Stimulated activated CD4-positive, alpha-beta T cell treated with anti-CD3 and anti-CD28 coated beads, TNF-alpha, amount 100 ng/mL, for 4 hours (primary cell): Measurements from ENCODE around the gene STH.

ENCODE experiments used
- DNase-seq, 3 experiments: peaks; one replicate each; pipeline ENCODE4 v3.0.0-alpha.2; 2020; ENCODE audit warnings: low read depth in 3 of 3

Gene STH

DNA sequence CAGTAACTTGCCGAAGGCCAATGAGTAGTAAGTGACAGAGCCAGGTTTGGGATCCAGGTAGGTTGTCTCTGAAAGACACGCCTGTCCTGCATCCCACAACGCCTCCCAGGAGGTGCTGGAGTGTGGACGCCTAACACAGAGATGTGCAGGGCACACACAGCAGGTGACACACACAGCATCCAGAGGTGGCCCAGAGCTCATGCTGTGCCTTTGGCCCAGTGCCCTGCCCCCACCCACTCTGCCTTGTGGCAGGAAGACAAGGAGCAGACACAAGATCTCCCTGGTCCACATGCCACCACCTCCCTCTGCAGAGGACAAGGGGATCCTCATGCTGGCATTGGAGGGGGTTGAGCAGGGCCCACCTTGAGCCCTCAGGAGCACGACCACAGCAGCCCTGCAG lies 14.7 kb upstream of the STH start:
- no peak for DNase-seq

DNA sequence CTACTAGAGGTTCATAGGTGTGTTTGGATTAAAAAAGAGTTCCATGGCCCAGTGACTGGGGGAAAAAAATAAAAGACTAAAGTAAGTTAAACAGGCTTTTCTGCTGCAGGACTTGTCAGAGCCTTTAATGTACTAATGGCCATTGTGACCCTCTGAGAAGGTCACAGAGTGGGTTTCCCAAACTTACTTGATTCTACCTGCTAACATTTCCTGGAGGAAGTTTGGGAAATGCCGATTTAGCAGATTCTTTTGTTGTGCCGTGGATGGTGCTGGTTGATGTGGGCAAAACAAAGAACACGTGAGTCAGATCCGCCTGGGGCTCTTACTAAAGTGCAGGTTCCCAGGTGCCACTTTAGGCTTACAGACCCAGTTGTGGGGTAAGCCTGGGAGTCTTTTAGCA lies 13.6 kb upstream of the STH start:
- no peak for DNase-seq

GRCh38 chr17:45986056-45986455 lies 13.0 kb upstream of the STH start:
- no peak for DNase-seq

- DNase-seq: no peak
These were observed 11.3 kb upstream of the STH start for GRCh38 chr17:45987706-45988105.

- no peak for DNase-seq
These were observed 9.3 kb upstream of the STH start for GRCh38 chr17:45989759-45990158.

DNA sequence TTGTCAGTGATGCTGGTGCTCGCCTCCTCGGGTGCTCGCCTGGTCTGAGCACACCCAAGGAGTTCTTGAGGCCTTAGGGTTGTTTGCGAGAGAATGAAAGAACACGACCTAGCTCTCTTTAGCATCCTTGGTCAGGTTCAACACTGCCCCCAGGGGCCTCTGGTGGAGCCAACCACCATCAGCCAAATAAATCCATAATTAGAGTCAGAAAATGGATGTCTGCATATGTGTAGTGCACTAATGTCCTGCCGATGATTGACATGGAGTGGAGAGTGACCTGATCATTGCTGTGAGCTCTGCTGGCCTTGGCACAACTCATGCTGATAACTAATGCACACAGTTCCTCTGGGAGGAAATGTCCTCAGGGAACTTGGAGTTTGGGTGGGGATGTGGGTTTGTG lies 8.2 kb upstream of the STH start:
- DNase-seq: no peak

DNA sequence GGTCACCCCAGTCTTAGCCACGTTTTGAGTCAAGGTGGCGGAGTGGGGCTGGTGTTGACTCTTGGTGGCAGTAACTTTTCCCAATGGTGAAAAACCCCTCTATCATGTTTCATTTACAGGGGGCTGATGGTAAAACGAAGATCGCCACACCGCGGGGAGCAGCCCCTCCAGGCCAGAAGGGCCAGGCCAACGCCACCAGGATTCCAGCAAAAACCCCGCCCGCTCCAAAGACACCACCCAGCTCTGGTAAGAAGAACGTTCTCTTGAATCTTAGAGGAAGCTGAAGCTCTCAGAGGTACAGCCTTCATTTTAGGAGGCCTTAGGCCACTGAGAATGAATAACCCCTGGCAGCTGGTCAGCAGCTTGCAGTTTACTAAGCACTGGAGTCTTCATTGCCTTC lies 7.7 kb upstream of the STH start:
- DNase-seq: no peak

DNA sequence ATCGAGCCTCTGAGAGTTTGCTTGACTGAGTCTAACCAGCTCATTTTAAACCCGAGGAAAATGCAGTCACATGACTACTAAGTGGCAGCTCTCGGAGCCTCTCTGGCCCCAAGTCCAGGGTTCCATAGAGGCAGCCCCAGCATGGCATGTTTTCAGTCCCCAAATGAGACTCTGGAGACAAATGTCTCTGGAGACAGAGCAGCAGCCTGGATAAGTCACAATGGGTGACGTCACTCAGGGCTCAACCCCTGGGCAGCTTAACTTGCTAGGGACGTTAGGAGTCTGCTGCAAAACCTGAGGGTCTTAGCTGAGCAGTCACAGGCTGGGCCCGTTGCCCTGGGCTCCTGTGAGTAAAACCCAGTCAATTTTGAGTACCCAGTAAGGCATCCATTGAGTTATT lies 6.9 kb upstream of the STH start:
- DNase-seq: no peak

DNA sequence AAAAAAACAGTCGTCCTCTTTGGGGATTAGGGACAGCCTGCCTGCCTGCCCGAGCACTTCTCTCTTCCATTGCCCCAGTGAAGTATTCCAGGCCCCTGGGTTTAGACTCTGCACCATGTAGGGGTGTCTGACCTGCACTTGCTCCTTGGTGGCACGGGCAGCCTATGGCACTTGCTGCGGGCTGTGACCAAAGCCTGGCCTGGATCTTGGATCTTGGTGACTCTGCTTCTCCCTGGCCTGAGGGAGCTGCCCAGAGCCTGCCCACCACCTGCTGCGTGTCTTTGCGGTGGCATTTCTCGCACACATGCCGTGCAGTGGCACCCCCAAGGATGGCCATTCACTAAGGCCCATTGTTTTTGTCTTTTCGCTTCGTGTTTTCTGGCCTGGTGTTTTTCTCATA lies 6.1 kb upstream of the STH start:
- DNase-seq: no peak

DNA sequence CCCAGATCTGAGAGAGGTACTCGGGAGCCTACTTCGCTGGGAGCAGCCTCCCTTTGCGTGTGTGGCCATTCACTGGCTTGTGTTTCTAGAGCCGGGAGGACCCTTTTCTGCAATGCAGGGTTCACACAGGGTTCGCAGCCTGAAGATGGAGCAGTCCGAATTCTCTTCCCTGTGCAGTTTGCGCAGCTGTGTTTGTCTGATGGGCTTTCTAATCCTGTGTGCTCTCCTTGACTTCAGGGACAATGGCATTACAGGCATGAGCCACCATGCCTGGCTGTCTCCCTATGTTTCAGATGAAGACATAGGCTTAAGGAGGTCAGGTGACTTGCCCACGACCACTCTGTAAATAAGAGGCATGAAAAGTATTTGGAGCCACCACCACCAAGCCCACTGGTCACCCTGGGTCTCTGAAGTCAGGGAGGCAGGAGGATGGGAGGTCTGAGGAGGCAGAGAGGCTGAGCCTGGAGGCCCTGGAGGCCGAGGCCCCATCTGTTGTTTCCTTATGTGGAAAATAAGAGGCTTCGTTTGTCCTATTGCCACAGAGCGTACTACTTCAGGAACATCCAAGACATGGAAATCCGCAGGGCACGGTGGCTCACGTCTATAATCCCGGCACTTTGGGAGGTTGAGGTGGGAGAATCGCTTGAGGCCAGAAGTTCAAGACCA lies 5.0 kb upstream of the STH start:
- DNase-seq: no peak

DNA sequence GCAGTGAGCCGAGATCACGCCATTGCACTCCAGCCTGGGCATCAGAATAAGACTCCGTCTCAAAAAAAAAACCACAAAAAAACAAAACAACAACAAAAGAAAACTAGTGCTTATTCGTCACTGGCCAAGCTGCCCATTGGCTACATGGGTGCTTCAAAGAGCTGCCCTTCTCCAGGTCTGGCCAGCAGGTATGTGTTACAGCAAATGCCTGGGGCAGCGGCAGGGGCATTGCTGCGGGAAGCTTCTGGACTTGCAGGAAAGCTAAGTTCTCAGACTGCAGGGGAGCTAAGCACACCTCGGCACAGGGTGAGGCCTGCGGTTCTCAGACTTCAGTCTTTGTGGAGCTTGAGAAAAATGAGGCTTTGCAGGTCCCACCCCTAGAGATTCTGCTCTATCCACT lies 4.1 kb upstream of the STH start:
- DNase-seq: no peak

GRCh38 chr17:45995627-45996270 lies 3.3 kb upstream of the STH start:
- DNase-seq: no peak

DNA sequence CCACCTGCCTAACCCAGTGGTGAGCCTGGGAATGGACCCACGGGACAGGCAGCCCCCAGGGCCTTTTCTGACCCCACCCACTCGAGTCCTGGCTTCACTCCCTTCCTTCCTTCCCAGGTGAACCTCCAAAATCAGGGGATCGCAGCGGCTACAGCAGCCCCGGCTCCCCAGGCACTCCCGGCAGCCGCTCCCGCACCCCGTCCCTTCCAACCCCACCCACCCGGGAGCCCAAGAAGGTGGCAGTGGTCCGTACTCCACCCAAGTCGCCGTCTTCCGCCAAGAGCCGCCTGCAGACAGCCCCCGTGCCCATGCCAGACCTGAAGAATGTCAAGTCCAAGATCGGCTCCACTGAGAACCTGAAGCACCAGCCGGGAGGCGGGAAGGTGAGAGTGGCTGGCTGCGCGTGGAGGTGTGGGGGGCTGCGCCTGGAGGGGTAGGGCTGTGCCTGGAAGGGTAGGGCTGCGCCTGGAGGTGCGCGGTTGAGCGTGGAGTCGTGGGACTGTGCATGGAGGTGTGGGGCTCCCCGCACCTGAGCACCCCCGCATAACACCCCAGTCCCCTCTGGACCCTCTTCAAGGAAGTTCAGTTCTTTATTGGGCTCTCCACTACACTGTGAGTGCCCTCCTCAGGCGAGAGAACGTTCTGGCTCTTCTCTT lies 2.6 kb upstream of the STH start:
- DNase-seq: no peak

GRCh38 chr17:45997166-45997565 lies 1.9 kb upstream of the STH start:
- no peak for DNase-seq

DNA sequence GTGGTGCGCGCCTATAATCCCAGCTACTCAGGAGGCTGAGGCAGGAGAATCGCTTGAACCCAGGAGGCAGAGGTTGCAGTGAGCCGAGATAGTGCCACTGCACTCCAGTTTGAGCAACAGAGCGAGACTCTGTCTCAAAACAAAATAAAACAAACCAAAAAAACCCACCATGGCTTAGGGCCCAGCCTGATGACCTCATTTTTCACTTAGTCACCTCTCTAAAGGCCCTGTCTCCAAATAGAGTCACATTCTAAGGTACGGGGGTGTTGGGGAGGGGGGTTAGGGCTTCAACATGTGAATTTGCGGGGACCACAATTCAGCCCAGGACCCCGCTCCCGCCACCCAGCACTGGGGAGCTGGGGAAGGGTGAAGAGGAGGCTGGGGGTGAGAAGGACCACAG lies 1.4 kb upstream of the STH start:
- no peak for DNase-seq

GRCh38 chr17:45999900-46000290 lies 845 bp downstream of the STH start:
- no peak for DNase-seq

GRCh38 chr17:46000292-46000691 lies 1.2 kb downstream of the STH start:
- no peak for DNase-seq

- no peak for DNase-seq
These were observed 1.7 kb downstream of the STH start for GRCh38 chr17:46000757-46001156.

DNA sequence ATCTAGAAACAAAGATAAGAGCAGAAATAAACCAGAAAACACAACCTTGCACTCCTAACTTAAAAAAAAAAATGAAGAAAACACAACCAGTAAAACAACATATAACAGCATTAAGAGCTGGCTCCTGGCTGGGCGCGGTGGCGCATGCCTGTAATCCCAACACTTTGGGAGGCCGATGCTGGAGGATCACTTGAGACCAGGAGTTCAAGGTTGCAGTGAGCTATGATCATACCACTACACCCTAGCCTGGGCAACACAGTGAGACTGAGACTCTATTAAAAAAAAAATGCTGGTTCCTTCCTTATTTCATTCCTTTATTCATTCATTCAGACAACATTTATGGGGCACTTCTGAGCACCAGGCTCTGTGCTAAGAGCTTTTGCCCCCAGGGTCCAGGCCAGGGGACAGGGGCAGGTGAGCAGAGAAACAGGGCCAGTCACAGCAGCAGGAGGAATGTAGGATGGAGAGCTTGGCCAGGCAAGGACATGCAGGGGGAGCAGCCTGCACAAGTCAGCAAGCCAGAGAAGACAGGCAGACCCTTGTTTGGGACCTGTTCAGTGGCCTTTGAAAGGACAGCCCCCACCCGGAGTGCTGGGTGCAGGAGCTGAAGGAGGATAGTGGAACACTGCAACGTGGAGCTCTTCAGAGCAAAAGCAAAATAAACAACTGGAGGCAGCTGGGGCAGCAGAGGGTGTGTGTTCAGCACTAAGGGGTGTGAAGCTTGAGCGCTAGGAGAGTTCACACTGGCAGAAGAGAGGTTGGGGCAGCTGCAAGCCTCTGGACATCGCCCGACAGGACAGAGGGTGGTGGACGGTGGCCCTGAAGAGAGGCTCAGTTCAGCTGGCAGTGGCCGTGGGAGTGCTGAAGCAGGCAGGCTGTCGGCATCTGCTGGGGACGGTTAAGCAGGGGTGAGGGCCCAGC lies 2.6 kb downstream of the STH start:
- no peak for DNase-seq

DNA sequence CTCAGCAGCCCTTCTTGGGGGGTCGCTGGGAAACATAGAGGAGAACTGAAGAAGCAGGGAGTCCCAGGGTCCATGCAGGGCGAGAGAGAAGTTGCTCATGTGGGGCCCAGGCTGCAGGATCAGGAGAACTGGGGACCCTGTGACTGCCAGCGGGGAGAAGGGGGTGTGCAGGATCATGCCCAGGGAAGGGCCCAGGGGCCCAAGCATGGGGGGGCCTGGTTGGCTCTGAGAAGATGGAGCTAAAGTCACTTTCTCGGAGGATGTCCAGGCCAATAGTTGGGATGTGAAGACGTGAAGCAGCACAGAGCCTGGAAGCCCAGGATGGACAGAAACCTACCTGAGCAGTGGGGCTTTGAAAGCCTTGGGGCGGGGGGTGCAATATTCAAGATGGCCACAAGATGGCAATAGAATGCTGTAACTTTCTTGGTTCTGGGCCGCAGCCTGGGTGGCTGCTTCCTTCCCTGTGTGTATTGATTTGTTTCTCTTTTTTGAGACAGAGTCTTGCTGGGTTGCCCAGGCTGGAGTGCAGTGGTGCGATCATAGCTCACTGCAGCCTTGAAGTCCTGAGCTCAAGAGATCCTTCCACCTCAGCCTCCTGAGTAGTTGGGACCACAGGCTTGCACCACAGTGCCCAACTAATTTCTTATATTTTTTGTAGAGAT lies 3.4 kb downstream of the STH start:
- DNase-seq: peak; percentile 45 to 63 (median 55)

GRCh38 chr17:46002973-46003316 lies 3.9 kb downstream of the STH start:
- no peak for DNase-seq
